GM10266 (cell line): ENCODE data around the gene CCDC40.

Experiments used
- DNase-seq: peaks from one replicate; pipeline ENCODE4 v3.0.0; 2012; ENCODE audit errors: extremely low spot score
- CTCF ChIP-seq: IDR thresholded peaks from 2 replicates; pipeline ENCODE4 v1.5.1; 2012; ENCODE audit warnings: mild to moderate bottlenecking, low read depth; ENCODE audit not compliant: control insufficient read depth, insufficient read depth; ENCODE audit errors: missing control alignments

CCDC40 gene

GRCh38 chr17:80080081-80080480 is 43.6 kb downstream of the CCDC40 start:
- no peak for TF ChIP-seq CTCF
- DNase-seq = no peak

- TF ChIP-seq CTCF = no peak
- DNase-seq = no peak
Observed at GRCh38 chr17:80081596-80081995, 45.2 kb downstream of the CCDC40 start.

GRCh38 chr17:80082403-80083135 is 46.1 kb downstream of the CCDC40 start:
- peak; percentile 79 for DNase-seq
- peak; percentile 80 for TF ChIP-seq CTCF

- DNase-seq = no peak
- no peak for TF ChIP-seq CTCF
Observed at GRCh38 chr17:80083136-80083661, 46.8 kb downstream of the CCDC40 start.

GRCh38 chr17:80084773-80085172 is 48.3 kb downstream of the CCDC40 start:
- TF ChIP-seq CTCF = no peak
- no peak for DNase-seq

- no peak for TF ChIP-seq CTCF
- no peak for DNase-seq
Observed at GRCh38 chr17:80086081-80086480, 49.6 kb downstream of the CCDC40 start.

- DNase-seq = no peak
- TF ChIP-seq CTCF = no peak
Observed at GRCh38 chr17:80086616-80087015, 50.2 kb downstream of the CCDC40 start.
